COLO668 (cell line): Measurements from ENCODE around the gene CPEB4.

Source experiments
- DNase-seq: peaks from one replicate; lab custom pipeline; 2025; ENCODE audit not compliant: unreplicated experiment; lab: John Stamatoyannopoulos, UW

Gene CPEB4

DNA sequence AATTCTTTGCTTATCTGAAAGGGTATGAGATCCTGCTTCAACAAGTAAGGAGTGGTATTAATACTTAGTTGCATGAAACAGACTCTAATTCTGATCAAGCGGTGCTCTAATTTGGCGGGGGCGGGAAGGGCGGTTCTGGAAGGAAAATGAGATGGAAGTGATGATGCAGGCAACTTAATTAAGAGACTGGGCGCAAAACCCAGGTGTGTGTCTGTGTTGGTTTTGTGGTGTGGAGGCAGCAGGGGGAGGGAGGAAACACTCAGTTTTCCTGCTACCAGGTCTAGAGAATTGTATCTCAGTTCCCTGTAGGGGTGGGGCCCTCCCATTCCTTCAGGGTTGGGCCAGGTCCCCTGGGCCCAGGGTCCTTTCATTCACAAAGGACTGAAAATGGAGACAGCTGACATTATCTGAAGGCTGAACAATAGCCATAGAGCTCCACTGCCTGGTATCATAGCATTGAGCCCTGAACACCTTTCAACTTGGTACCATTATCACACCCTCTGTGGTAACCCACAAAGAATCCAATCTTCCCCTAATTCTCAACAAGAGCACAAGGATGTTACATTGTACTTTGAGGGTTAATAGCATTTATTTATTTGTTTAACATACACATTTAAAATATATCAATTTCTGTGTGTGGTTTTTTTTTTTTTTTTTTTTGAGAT is 83.7 kb downstream of the CPEB4 start:
- no peak for DNase-seq

DNA sequence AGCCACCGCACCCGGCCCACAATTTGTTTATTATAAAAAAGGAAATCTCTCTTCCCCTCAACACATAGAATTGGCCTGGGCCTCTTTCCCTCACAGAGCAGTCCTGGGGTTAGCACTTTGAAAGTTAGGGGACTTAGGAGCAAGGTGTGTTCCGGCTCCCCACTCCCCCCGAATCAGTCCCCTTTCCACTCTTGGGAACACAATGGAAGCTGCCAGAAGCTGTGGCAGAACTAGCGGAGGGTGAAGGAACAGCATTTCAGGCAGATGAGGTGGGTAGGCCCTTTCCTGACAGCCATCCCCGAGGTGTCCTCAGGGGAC is 84.4 kb downstream of the CPEB4 start:
- no peak for DNase-seq

DNA sequence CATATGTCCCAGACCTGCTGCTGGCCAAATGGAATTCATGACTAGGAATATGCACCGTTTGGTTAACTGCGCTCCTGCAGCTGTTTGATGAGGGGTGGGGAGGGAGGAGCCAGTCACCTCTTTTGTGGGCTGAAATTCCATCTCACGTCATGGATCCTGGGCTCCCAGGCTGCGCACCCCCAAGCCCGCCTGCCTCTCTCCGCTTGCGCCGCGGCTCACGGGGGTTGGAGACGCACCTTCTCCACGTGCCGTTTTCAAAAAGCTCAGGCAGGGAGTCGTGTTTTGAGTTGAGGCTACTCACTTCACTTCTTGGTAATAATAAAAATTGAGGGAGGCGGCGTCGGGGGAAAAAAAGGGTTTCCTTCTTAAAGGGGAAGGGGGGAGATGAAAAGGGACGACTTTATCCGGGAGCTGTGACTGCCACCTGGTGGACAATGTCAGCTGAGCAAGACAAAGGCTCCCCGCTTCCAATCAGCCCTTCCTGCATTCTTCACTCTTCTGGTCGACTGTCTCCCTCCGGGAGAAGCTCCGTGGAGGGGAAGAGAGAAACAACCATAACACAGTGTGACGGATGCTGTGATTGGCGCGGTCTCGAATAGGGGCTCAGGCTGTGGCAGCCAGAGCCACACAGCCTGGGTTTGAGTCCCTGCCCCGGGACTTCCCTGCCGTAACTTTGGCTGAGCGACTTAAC is 84.9 kb downstream of the CPEB4 start:
- DNase-seq, result peak; percentile 64

DNA sequence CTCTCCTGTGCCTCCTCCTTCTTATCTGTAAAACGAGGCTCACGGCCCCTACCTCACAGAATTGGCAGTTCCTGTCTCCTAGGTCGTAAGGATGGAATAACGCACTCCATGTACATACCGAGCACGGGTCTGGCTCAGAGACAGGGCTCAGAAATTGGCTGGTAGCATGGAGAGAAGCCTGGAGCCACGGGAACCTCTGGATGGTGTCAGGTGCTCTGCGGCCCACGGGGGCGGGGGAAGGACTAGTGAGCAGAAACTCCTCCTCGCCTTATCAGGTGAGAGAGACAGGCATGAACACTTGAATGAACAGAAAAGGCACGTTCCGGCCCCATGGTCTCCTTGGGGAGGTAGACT is 85.4 kb downstream of the CPEB4 start:
- peak; percentile 20 for DNase-seq

DNA sequence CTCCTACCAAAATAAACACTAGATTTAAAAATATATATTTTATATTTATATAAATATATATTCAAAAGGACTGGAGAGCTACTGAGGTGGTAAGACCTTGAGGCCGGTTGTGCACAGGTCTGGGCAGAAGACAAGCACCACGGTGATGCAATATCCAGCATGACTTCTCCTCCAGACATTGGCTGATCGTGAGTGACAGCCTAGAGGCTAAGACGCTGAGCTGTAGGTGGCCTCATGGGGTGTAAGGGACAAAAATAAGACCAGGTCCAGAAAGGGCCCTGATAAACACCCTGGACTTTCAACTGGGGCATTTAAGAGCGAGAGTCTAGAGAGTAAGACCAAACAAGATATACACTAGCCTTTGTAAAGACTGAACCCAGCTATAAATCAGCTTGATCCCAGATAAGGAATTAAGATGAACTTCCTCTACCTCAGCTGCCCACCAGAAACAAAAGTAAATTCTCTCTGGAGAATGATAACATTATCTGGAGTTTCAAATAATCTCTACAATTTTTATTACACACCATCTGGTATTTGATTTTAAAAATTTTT is 86.6 kb downstream of the CPEB4 start:
- DNase-seq, result no peak

DNA sequence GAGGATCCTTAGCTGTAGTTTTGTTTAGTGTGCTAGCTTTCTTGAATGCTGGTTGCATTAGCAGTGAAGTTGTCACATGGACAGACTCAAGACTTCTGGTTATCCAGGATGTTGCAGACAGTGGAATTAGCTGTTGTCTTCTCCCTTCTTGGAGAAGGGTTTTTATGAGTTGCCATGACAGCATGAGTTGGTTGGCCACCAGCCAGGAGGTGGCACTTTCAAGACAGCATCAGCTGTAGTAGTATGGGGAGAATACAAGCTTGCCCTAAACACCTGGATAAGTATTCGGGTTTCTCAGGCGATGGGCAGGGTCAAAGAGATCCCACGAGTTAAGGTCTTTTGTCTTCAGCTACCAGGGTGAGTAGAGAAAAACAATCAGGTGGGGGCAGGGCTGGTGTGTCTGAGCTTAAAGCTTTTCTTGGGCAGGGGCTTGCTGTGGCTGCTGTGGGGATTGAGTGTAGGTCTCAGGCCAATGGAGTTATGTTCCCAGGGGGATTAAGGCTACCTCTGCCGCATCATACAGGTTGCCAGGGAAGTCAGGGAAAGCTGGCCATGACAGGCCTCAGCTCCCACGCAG is 93.1 kb downstream of the CPEB4 start:
- no peak for DNase-seq

DNA sequence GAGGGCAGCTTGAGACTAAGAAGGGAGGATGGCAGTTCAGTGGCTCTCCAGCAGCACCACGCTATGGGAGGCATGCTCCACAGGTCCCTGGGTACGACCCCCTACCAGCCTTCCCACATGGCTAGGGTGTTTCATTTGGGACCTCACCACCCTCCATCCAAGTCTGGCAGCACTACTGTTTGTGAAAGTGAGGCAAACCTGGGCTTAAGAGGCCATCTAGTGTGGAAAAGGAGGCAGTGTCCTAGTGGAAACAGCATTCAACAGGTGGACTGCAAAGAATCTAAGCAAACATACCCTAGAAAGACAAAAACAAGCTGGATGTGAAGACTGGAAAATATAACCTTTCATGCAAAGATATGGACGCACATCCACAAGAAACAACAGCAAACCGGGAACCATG is 96.1 kb downstream of the CPEB4 start:
- DNase-seq, result no peak

DNA sequence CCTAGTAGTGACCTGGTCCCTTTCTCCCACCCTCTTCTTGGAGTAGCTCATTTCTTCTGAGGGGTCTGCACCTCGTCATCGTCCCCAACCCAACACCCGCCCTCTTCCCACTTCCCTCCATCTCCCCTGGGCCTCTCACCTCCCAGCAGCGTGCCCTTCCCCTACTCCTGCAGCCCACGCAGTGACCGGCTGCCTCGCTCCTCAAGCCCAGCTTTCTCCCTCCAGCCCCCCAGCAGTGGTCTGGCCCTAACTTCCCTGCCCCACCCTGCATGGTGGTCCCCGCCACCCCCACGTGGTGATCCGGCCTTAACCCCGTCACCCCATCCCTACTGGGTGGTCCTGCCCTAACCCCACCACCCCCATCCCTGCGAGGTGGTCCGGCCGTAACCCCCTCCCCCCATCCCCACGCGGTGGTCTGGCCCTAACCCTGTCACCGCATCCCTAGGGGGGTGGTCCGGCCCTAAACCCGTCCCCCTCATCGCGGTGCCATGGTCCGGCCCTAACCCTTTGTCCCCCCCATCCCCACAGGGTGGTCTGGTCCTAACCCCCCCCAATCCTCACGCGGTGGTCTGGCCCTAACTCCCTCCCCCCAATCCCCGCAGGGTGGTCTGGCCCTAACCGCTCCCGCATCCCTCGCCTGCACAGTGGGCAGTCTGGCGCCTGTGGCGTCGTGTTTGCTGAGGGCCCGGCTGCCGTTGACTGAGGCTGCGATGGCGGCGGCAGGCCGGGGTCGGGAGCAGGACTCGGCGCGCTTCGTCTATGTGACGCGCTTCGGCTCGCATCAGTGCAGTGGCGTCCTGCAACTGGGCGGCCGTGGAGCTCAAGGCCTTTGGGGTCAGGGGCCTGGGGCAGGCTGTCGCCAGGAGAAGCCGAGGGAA is 100.6 kb downstream of the CPEB4 start, which contains the start of gene C5orf47:
Gene C5orf47, plus strand, starts transcription at position 617 of the 878 bp plus-strand sequence. Its CDS starts 94 bp downstream, at position 711.
- no peak for DNase-seq

DNA sequence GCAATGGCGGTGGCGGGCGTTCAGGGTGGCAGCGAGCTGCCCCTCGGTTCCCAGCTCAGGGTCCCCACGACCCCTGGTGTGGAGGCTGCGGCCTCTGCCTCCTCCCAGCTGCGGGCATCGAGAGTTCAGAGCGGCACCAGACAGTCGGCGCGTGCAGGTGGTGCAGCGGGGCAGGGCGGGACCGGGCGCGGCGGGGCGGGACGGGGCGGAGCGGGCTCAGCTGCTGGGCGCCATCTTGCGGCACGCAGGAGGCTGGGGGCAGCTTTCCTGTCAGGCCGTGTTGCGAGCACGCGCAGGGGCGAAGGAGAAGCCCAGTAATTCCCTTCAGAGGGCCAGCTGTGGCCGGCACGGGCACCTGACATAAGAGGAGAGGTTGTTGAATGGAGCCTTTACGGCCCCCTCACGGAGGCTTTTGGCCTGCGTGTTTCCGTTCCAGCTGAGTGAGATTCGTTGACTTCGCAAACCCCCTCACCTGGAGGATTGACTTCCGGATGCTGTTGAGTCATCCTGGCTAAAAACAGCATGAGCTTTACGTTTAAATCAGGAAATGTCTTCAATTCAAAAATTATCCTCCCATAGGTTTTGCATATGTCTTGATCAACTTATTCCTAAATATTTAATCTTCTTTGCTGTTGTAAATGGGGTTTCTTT is 101.4 kb downstream of the CPEB4 start:
- peak; percentile 25 for DNase-seq

DNA sequence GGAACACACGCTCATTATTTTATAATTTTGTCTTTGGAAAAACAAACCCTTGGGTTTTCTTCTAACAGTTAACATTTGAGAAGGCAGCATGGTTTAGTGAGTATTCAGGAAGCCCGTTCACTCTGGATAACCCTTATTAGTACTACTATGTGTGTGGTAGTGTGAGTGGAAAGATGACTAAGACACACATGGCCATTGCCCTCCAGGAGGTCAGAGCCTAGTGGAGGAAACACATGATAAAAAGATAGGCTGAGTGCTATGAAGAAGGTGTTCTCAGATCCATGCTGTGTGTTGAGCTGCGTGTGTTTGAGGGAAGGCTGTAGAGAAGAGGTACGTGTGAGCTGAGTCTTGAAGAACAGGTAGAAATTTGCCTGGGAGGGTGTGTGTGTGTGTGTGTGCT is 109.2 kb downstream of the CPEB4 start:
- no peak for DNase-seq

DNA sequence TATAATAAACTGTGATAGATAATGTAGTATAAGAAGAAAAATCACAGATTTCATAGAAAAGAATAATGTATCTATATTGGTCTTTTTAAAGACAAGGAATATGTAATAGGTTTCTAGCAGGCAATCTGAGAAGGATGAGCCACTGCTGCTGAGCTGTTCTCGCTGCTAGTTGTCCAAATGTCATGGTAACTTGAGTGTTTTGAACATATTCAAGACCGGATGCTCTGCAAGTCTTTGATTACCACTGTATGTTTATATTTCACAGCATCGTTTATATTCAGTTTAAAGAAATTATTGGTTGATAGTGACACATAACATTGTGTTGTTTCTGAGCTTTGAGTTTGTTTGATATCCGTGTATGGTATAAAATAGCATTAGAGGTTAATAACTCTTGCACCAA is 110.4 kb downstream of the CPEB4 start:
- DNase-seq, result no peak

DNA sequence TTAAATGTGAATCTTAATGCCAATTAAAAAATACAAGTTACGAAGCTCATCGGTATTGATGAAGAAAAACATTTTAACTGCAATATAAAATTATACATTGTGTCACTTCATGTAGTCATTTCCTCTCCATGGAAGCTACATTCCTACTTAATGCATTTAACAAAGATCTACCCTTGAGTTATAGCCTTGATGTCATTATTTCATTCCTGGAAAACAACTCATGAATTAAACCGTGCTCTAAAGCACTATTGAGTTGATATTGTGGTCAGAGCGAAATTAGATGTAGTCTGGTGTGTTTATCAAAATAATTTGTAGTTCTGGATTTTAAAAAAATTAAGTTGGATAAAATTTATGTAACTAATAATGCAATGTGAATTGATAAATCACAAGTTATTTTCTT is 111.9 kb downstream of the CPEB4 start:
- no peak for DNase-seq

DNA sequence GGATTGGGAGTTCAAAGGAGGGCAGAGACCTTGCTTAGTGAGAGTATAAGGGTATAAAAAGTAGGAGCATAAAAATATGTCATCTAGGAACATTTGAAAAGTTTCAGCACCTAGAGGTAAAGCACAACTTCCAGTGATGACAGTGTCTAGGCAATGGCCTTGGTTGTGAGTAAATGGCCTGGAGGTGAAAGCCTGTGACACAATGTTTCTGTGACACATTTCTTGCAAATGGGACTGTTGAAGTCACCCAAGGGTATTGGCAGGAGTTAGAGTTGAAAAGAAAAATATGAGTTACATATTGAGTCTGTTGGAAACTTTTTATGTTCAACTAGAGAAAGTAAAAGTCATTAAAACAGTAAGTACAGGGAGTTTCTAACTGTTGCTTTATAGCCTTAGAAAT is 115.6 kb downstream of the CPEB4 start:
- DNase-seq, result no peak

DNA sequence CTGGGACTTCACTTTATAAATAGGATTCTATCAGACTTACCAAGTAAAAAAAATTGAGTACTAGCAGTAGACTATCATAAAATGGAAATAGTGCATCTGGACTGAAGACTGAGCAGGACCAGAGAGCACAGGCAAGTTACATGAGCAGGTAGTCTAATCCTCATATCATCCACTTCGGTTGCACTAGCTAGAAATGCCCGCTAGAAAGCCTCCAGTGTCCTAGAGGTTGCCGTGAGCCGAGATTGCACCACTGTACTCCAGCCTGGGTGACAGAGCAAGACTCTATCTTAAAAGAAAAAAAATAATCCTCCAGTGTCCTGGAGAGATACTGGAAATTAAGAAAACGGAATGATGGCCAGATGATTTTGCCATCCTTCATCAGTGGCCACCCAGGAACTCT is 120.8 kb downstream of the CPEB4 start:
- no peak for DNase-seq

DNA sequence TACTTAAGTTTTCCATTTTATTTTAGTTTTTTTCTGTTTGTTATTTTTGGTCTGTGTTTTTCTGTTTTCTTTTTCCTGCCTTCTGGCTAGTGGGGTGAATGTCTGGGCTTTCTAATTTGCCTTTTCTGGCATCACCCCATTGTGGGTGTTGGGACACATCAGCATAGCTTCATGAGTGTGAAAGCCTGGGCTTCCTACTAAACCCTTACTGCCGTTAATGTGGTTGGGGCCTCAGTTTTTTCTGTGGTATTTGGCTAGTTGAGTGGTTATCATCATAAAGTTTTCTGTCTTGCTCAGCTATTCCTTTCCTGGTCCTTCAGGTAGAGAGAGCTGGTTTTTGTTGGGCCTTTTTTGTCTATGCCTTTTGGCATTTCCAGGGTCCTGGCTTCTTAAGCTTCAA is 122.2 kb downstream of the CPEB4 start:
- no peak for DNase-seq

DNA sequence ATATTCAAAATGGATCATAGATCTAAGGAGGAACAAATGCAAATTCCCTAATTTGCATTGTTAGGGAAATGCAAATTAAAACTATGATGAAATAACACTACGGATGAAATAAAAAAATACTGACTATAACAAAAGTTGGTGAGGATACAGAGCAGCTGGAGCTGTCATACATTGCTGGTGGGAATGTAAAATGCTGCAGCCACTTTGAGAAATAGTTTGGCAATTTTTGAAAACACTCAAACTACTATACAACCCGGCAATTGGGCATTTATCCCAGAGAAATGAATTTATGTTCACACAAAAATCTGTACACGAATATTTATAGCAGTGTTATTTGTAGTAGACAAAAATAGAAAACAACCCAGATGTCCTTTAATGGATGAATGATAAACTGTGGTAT is 123.3 kb downstream of the CPEB4 start:
- DNase-seq, result no peak
